Measurements from ENCODE around the gene RTP3. TPM values are rescaled to one million over a fixed set of nuclear protein-coding genes. Genes with fewer than 3 reads are reported as not detected.
A peak's percentile ranks its signal among the peaks of the same experiment; 100 is the strongest.

Gene RTP3
- total and polyA plus RNA-seq, 12 donors: not detected

- WGBS, 2 donors: 86 to 89% methylated on average over 4 of the region's 4 CpGs
- no peak for DNase-seq
These were observed 20.6 kb upstream of the RTP3 start for GRCh38 chr3:46477145-46477544.

GRCh38 chr3:46477756-46478155 lies 20.0 kb upstream of the RTP3 start:
- DNase-seq (no peak), ATAC-seq (no peak)
- Histone ChIP-seq H3K4me1 (no peaks in the 10 kb centered on the region), H3K9me3 (peaks cover 0 to 12% (median 0%) of the 10 kb centered on the region in 11 donors), H3K4me3 (no peak overlapping the region), H3K36me3 (no peaks in the 10 kb centered on the region), H3K27ac (no peak overlapping the region), H3K27me3 (peaks cover 0 to 4% (median 0%) of the 10 kb centered on the region in 7 donors)
- 85 to 91% methylated on average over 6 of the region's 6 CpGs for WGBS, 2 donors
- no peak for TF ChIP-seq CTCF (IDR thresholded peaks at IDR 0.05)
- intact Hi-C loops (cut with DNase I): no loop called here

More at GRCh38 chr3:46477145-46477544, 20.6 kb upstream of the RTP3 start:
- ATAC-seq: no peak
- Histone ChIP-seq H3K27ac (no peak overlapping the region), H3K27me3 (peaks cover 0 to 4% (median 0%) of the 10 kb centered on the region in 7 donors), H3K4me3 (no peak overlapping the region), H3K9me3 (peaks cover 0 to 12% (median 0%) of the 10 kb centered on the region in 11 donors), H3K4me1 (no peaks in the 10 kb centered on the region), H3K36me3 (no peaks in the 10 kb centered on the region)
- no peak for TF ChIP-seq CTCF (IDR thresholded peaks at IDR 0.05)
- intact Hi-C loops (cut with DNase I): no loop called here

- Histone ChIP-seq H3K36me3 (no peaks in the 10 kb centered on the region), H3K4me1 (no peaks in the 10 kb centered on the region), H3K9me3 (peaks cover 0 to 12% (median 0%) of the 10 kb centered on the region in 11 donors), H3K4me3 (no peak overlapping the region), H3K27ac (no peak overlapping the region), H3K27me3 (peaks cover 0 to 4% (median 0%) of the 10 kb centered on the region in 7 donors)
- intact Hi-C loops (cut with DNase I): no loop called here
- DNase-seq (no peak), ATAC-seq (peak in 1 of 8 donors; percentile 50)
- no peak for TF ChIP-seq CTCF (IDR thresholded peaks at IDR 0.05)
- 82 to 83% methylated on average over 5 of the region's 5 CpGs for WGBS, 2 donors
These were observed 19.4 kb upstream of the RTP3 start for GRCh38 chr3:46478341-46478740.

GRCh38 chr3:46479021-46479420 lies 18.8 kb upstream of the RTP3 start:
- no peak for DNase-seq
- Histone ChIP-seq H3K4me3 (no peak overlapping the region), H3K9me3 (peaks cover 0 to 11% (median 0%) of the 10 kb centered on the region in 11 donors), H3K27ac (no peak overlapping the region), H3K36me3 (no peaks in the 10 kb centered on the region), H3K4me1 (no peaks in the 10 kb centered on the region), H3K27me3 (peaks cover 0 to 4% (median 0%) of the 10 kb centered on the region in 7 donors)
- no peak for TF ChIP-seq CTCF (IDR thresholded peaks at IDR 0.05)
- 91 to 94% methylated on average over 5 of the region's 5 CpGs for WGBS, 2 donors
- no peak for ATAC-seq
- intact Hi-C loops (cut with DNase I): no loop called here

Data from heart right ventricle (tissue), 16 donors.